NK-92 (cell line): ENCODE measurements around the gene VCP.

Source experiments
- DNase-seq: peaks from one replicate; lab custom pipeline; 2025; ENCODE audit not compliant: unreplicated experiment; lab: John Stamatoyannopoulos, UW

VCP gene

GRCh38 chr9:35072461-35073278, at the start of gene VCP:
TSS of gene VCP (minus strand) at chr9:35072625. CDS start at chr9:35072353, 272 bp downstream.
- peak; percentile 81 for DNase-seq

DNA sequence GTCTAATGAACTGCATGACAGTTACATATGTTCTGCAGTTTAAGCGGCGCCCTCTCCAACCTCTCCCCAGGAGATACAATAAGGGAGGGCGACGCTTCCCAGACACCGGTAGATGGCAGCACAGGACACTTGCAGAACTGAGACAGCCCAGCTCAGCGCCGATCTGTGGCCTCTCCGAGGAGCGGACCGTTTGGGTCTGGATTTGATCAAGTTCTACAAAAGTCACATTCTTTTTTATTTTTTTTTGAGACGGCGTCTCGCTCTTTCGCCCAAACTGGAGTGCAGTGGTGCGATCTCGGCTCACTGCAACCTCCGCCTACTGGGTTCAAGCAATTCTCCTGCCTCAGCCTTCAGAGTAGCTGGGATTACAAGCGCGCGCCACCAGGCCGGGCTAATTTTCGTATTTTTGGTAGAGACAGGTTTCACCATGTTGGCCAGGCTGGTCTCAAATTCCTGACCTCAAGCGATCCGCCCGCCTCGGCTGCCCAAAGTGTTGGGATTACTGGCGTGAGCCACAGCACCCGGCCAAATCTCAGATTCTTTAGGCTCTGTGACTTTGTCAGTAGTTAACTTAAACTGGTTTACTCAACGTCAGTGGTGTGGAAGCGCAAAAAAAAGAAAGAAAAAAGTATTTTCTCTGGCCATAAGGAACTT, 44.6 kb upstream of the VCP start:
- DNase-seq = no peak

GRCh38 chr9:35116539-35116897, 44.1 kb upstream of the VCP start:
- no peak for DNase-seq

DNA sequence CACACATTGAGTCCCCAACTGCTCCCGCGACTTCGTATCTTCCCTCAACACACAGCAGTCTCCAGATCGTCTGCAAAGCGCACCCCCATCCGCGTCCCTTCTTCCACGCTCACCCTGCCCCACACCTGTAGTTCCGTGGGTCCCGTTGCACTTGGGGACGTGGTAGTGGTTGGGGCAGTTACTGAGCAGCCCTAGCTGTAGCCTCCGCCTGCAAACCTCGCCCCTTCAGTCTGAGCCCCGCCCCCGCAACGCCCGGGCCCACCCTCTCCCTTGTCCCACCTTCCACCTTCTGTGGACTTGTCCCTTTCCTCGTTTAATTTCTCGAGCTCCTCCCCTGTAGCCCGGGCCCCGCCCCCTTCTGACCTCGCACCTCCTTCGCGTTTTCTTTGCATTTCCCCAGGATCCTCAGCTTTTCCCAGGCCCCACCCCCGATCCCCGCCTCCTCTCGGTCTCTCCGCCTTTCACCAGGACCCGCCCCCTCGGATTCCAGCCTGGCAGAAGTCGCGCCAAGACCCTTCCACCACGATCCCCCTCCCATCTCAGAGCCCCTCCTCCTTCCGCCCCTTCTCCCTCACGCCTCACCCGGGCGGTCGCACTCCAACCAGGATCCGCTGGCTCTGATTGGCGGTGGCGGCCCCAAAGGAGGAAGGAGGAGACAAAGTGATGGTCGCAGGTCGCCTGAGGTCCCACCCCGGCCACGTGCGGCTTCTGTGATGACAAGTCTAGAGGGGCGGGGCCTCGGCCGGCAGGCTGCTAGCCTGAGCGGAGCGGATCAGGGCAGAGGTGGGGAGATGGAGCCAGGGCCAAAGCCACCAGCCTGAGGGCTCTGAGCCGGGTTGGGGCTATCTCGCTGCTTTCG, 43.5 kb upstream of the VCP start, which contains the start of gene ATOSB:
Gene ATOSB, minus strand, starts transcription at position 183 of the 859 bp plus-strand sequence. CDS start 7,588 bp downstream, outside the sequence.
- peak; percentile 59 for DNase-seq

- no peak for DNase-seq
Observed at GRCh38 chr9:35114840-35115628, 42.6 kb upstream of the VCP start.

DNA sequence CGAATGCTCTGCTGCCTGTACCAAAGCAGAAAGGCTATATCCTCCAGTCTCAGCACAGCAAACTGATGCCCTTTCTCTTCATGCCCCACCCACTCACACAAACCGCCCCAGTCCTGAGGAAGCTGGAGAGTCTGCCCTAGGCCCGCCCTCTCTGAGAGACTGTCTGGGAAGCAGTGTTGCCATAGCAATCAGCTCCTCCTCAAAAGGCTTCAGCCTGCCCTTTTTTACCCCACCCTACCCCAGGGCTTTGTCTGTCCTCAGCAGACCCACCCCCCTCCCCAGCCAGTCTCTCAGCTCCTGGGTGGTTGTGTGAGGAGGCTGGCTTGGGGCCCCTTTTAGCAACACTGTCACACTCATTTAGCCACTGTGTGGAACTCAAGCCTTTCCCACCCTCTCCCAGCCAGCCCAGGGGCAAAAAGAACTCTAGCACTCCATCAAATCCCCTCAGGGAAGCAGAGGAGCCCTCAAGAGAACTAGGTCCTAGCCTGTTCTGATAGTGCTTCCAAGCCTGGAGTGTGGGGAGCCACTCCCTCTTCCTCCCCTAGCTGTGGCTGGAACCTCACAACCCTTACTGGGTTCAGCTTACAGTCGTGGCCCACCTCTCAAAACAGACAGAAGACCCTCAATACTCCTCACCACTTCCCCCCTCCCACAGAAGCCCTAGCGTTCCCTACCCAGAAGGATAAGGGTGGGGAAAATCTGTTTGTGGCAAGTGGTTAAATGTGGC, 41.9 kb upstream of the VCP start:
- no peak for DNase-seq

DNA sequence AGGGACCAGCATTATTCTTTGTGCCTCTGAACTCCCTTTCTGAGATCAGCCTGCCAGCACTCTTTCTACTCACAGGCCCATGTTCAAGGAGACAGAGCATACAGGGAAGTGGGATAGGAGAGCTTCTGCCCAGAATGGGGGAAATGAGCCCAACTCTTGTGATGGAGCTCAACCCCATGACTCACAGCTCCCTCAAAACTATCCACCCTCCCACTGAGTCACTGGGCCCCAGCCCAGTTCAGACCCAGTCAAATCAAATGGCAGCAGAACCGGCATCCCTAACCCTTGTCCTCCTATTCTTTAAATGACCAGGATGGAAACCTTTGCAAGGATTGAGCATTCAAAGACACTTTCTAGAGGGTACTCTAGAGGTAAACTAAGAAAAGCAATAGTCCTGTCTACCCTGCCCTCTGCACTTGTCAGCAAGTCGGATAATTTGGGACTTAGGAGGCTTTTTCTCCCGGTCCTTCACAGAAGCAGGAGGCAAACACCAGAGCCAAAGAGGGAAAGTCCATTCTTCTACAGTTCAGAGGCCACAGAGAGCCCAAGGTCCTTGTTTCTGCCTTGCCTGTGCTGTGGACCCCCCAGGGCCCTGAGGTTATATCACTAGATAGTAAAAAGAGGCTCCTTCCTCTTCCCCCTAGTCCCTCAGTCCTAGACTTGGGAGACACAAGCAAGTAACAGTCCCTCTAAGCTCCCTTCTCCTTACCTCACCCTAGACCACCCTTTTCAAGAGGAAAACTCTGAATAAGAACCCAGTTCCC, 40.0 kb upstream of the VCP start:
- no peak for DNase-seq

GRCh38 chr9:35111001-35111933, 38.8 kb upstream of the VCP start:
- DNase-seq = peak; percentile 80

DNA sequence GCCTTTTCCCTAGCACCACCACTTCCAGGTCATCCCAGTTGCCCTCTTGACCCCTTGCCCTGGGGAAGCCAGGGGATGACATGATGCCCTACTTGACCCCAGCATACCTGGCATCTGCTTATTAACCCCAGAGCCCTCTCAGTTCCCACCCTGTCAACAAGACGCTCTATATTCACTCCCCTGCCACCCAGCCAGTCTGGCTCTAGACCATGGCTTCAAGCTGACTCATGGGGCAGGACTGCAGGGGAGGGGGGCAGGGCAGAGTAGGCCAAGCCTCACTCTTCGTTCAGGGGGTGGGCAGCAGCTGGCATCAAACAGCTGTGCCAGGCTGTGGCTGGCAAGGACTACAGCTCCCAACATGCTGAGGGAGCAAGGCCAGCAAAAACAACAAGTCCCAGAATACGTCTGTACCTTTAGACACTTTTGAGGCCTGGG, 37.9 kb upstream of the VCP start:
- DNase-seq = no peak

- DNase-seq = no peak
Observed at GRCh38 chr9:35108946-35109575, 36.6 kb upstream of the VCP start.

GRCh38 chr9:35108461-35108860, 36.0 kb upstream of the VCP start:
- DNase-seq = no peak

GRCh38 chr9:35107297-35108290, 35.2 kb upstream of the VCP start:
- DNase-seq = no peak

- DNase-seq = no peak
Observed at GRCh38 chr9:35106343-35106730, 33.9 kb upstream of the VCP start.

DNA sequence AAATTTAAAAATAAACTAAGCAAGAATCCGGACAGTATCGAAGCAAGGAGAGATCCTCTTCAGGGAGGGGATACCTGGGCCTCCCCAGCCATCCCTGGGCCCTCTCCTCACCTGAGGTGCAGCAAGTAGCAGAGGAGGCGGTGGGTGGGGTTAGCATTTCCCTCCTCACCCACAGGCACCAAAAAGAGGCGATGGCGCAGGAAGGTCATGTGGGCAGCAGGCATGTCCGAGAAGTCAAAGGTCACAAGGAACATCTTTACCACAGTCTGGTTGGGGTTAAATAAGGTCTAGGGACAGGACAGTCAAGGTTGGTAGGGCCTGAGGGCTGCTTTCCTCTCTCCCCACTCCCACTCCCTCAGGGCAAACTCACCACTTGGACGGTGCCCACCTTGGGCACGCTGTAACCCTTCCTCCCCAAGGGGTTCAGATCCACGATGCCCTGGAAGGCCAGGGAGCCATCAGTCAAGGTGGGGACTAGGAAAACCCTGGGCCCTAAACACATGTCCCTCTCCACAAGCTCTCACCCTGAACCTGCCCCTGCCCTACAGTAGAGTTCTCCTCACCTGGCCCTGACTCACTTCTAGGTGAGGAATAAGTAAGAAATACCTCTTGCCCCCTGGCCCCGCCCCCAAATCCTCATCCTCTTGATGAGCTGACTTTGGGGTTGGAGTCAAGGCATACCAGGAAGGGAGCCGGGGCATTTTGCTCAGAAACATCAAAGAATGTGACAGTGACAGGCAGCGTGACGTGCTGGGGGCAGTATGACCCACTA, 33.3 kb upstream of the VCP start:
- DNase-seq = no peak

GRCh38 chr9:35105126-35105525, 32.7 kb upstream of the VCP start:
- DNase-seq = no peak

GRCh38 chr9:35104586-35104985, 32.2 kb upstream of the VCP start:
- no peak for DNase-seq
